ENCODE results near the gene CEP104.

GRCh38 chr1:3780901-3781300, 76.1 kb downstream of the CEP104 start:
- TF ChIP-seq POLR2A (IDR thresholded peaks at IDR 0.05; ENCODE audit: borderline replicate concordance, extremely low read depth, insufficient read depth, insufficient read length) (no peak), CTCF (IDR thresholded peaks at IDR 0.05 in 2 of 3, conservative IDR thresholded peaks at IDR 0.05 in 1 of 3; ENCODE audit: borderline replicate concordance in 1 of 3, insufficient read depth in 1 of 3, low read depth in 2 of 3, low read length in 2 of 3) (no peak), EZH2phosphoT487 (IDR thresholded peaks at IDR 0.05; ENCODE audit: borderline replicate concordance) (no peak), EZH2 (IDR thresholded peaks at IDR 0.05) (no peak), MAX (IDR thresholded peaks at IDR 0.05) (no peak), CBX3 (IDR thresholded peaks at IDR 0.05; ENCODE audit: low read depth) (no peak), POLR2AphosphoS5 (IDR thresholded peaks at IDR 0.05; ENCODE audit: low read depth, low read length) (no peak), YY1 (IDR thresholded peaks at IDR 0.05; ENCODE audit: extremely low read depth, insufficient replicate concordance, low read depth, low read length) (no peak)

Data from HCT116 (cell line).